ENCODE measurements around the gene PRDM12.

Gene PRDM12

GRCh38 chr9:130661451-130662098, 2.8 kb upstream of the PRDM12 start:
- H3K27me3 Mint-ChIP-seq (ENCODE audit: low read depth, poor library complexity) = peaks cover 100% of the 10 kb centered on the region
- TF ChIP-seq CTCF (IDR thresholded peaks at IDR 0.05) = no peak
- H3K9me3 Mint-ChIP-seq = peaks cover 23% of the 10 kb centered on the region
- peak overlapping the region; percentile 36 for H3K4me3 Mint-ChIP-seq
- no peaks in the 10 kb centered on the region for H3K36me3 Mint-ChIP-seq (ENCODE audit: low read depth)
- H3K27ac Mint-ChIP-seq = no peak overlapping the region
- peaks cover 23% of the 10 kb centered on the region for H3K4me1 Mint-ChIP-seq
- peak; percentile 37 for DNase-seq

GRCh38 chr9:130662099-130662969, 2.1 kb upstream of the PRDM12 start:
- H3K9me3 Mint-ChIP-seq = peaks cover 15% of the 10 kb centered on the region
- H3K27me3 Mint-ChIP-seq (ENCODE audit: low read depth, poor library complexity) = peaks cover 100% of the 10 kb centered on the region
- TF ChIP-seq CTCF (IDR thresholded peaks at IDR 0.05) = no peak
- no peak overlapping the region for H3K27ac Mint-ChIP-seq
- no peaks in the 10 kb centered on the region for H3K36me3 Mint-ChIP-seq (ENCODE audit: low read depth)
- peak; percentile 38 for DNase-seq
- peaks cover 23% of the 10 kb centered on the region for H3K4me1 Mint-ChIP-seq
- peak overlapping the region; percentile 59 for H3K4me3 Mint-ChIP-seq

GRCh38 chr9:130662970-130663257, 1.5 kb upstream of the PRDM12 start:
- peak overlapping the region; percentile 59 for H3K4me3 Mint-ChIP-seq
- TF ChIP-seq CTCF (IDR thresholded peaks at IDR 0.05) = no peak
- H3K4me1 Mint-ChIP-seq = peaks cover 23% of the 10 kb centered on the region
- H3K27me3 Mint-ChIP-seq (ENCODE audit: low read depth, poor library complexity) = peaks cover 100% of the 10 kb centered on the region
- H3K27ac Mint-ChIP-seq = no peak overlapping the region
- DNase-seq = peak; percentile 33
- no peaks in the 10 kb centered on the region for H3K36me3 Mint-ChIP-seq (ENCODE audit: low read depth)
- peaks cover 12% of the 10 kb centered on the region for H3K9me3 Mint-ChIP-seq

- no peak for TF ChIP-seq CTCF (IDR thresholded peaks at IDR 0.05)
- no peaks in the 10 kb centered on the region for H3K36me3 Mint-ChIP-seq (ENCODE audit: low read depth)
- peak; percentile 53 for DNase-seq
- H3K4me1 Mint-ChIP-seq = peaks cover 23% of the 10 kb centered on the region
- no peak overlapping the region for H3K27ac Mint-ChIP-seq
- peak overlapping the region; percentile 54 for H3K4me3 Mint-ChIP-seq
- peaks cover 100% of the 10 kb centered on the region for H3K27me3 Mint-ChIP-seq (ENCODE audit: low read depth, poor library complexity)
- peaks cover 7% of the 10 kb centered on the region for H3K9me3 Mint-ChIP-seq
These were observed 977 bp upstream of the PRDM12 start for GRCh38 chr9:130663258-130663976.

- DNase-seq = no peak
- H3K27me3 Mint-ChIP-seq (ENCODE audit: low read depth, poor library complexity) = peaks cover 100% of the 10 kb centered on the region
- peaks cover 2% of the 10 kb centered on the region for H3K9me3 Mint-ChIP-seq
- no peaks in the 10 kb centered on the region for H3K36me3 Mint-ChIP-seq (ENCODE audit: low read depth)
- H3K27ac Mint-ChIP-seq = no peak overlapping the region
- peak overlapping the region; percentile 54 for H3K4me3 Mint-ChIP-seq
- no peak for TF ChIP-seq CTCF (IDR thresholded peaks at IDR 0.05)
- H3K4me1 Mint-ChIP-seq = peaks cover 23% of the 10 kb centered on the region
These were observed 480 bp upstream of the PRDM12 start for GRCh38 chr9:130663977-130664250.
